Right lobe of liver (tissue), 6 donors: ENCODE data around the gene ARHGAP8. TPM values are rescaled to one million over a fixed set of nuclear protein-coding genes. Genes with fewer than 3 reads are reported as not detected.
A peak's percentile ranks its signal among the peaks of the same experiment; 100 is the strongest.

Experiments used
- ATAC-seq, 4 donors: fragments of 200-7000 bp; cut with Tn5 transposase; one replicate each; pipeline ENCODE4 v1.9.1; 2020; ENCODE audit warnings: mild to moderate bottlenecking in 4 of 4, moderate library complexity in 4 of 4
- DNase-seq, 3 donors: peaks; one replicate each; pipeline ENCODE4 v3.0.0-alpha.2; 2020
- H3K27ac ChIP-seq, 3 donors: fragments of 200-600 bp; one replicate each; pipeline ENCODE4 v1.8.0; 2022
- H3K27me3 ChIP-seq, 2 donors: fragments of 200-600 bp; one replicate each; pipeline ENCODE4 v1.8.0; 2022
- H3K36me3 ChIP-seq, 4 donors: fragments of 200-600 bp; sonication (generic) in 1 of 4; one replicate each; pipeline versions ENCODE4 v1.5.1 to v1.8.0; 2017 to 2022; ENCODE audit warnings: control low read depth in 1 of 4
- H3K4me1 ChIP-seq, 4 donors: fragments of 200-600 bp; sonication (generic) in 1 of 4; one replicate each; pipeline versions ENCODE4 v1.5.1 to v1.8.0; 2017 to 2022; ENCODE audit warnings: control low read depth in 1 of 4
- H3K4me3 ChIP-seq, 3 donors: fragments of 200-600 bp; one replicate each; pipeline ENCODE4 v1.8.0; 2022
- H3K9me3 ChIP-seq, 4 donors: fragments of 200-600 bp; sonication (generic) in 1 of 4; one replicate each; pipeline versions ENCODE4 v1.5.1 to v1.8.0; 2017 to 2022; ENCODE audit warnings: control low read depth in 1 of 4
- POLR2A ChIP-seq: fragments of 450-650 bp; IDR thresholded peaks from one replicate; pipeline ENCODE4 v1.6.1; 2017; ENCODE audit warnings: antibody characterized with exemption, mild to moderate bottlenecking
- WGBS: methylation state at CpG from one replicate; pipeline ENCODE4 v1.1.6; 2018; ENCODE audit warnings: low coverage, low lambda C conversion rate; ENCODE audit not compliant: insufficient coverage; ENCODE audit errors: missing lambda C conversion rate; 5-methylcytosine and 5-hydroxymethylcytosine counted together
- intact Hi-C, 2 donors: fragments of 100-400 bp; cut with DNase I; formaldehyde crosslinking; loops; one replicate each; pipeline versions ENCODE4 v1.11.2 to v1.14.1; 2022
- total RNA-seq, 6 experiments: library from RNA; depleted of rRNA in 2 of 6; stranded (reverse); fragments of >200 nt in 2 of 6; fragmentation: NEBNext Ultra II Directional in 3 of 6; extraction: Animal tissue kit (Norgen Biotek cat#: 25700) in 3 of 6; gene quantifications; one replicate each; pipeline versions ENCODE4 v1.1.0 to v1.2.4, GENCODE V29; 2016 to 2023
- TF ChIP-seq, protein P1 (sequence below), 4 donors: fragments of 200-600 bp in 3 of 4; fragments of 450-650 bp in 1 of 4; IDR thresholded peaks; one replicate each; pipeline versions ENCODE4 v1.5.1 to v1.8.0; 2016 to 2022; ENCODE audit warnings: antibody characterized with exemption in 4 of 4, mild to moderate bottlenecking in 2 of 4
- donor health status: DM: no; HTN: yes; CAD: no.
- donor health status: DM: no; HTN: no; CAD: no.
- donor health status: DM: no; HTN: no; CAD: no.
- donor health status: DM: no; HTN: yes; CAD: no.
- donor health status: DM: no; HTN: yes; CAD: no.

Gene ARHGAP8
- total RNA-seq, 6 experiments from 2014 or later, result 0.49 to 1.0 (median 0.61) TPM; not detected in 1

DNA sequence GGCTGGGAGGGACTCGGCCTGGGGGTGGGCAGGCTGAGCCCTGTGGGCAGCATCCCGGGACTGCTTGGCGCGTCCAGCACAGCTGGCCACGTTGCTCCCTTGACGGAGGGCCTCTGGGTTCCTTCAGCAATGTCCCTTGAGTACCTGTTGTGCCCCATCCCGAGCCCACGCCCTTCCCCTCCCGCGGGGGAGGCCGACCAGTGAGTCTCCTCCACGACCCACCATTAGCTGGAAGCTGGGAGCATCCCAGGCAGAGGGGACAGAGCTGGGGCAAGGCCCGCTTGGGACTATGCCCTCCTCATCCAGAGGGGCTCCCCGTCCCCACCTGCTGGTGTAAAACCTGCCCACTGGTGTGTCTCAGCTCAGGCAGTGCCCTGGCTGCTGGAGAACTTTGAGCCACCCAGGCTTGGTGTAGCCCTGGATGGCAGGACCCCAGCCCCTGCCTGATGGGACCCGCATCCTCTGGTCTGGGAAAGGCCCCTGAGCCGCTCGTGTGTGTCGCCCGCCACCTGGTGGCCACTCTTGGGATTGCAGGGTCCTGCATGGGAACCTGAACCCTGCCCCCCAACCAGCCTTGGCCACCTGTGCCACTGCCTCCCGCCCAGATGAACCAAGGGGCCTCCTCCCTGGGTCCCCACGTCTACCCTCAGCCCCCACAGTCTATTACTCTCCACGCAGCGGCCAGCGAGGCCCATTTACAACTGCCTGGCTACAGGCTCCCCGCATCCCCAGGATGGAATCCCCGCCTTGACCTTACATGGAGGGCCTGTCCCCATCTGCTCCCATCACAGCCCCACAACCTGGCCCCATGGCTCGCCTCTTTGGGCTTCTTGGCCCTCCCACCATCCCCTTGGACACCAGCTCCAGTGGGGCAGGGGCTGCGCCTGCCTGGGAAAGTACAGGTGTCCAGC is 16.6 kb upstream of the ARHGAP8 start:
- ATAC-seq (peak; percentile 66 to 82 (median 74)), DNase-seq (peak; percentile 82 to 85 (median 84))
- WGBS, result 0% methylated on average over 4 of the region's 28 CpGs
- no peaks in the 10 kb centered on the region for H3K36me3 ChIP-seq
- H3K27ac ChIP-seq, result no peak overlapping the region
- TF ChIP-seq, protein P1, sequence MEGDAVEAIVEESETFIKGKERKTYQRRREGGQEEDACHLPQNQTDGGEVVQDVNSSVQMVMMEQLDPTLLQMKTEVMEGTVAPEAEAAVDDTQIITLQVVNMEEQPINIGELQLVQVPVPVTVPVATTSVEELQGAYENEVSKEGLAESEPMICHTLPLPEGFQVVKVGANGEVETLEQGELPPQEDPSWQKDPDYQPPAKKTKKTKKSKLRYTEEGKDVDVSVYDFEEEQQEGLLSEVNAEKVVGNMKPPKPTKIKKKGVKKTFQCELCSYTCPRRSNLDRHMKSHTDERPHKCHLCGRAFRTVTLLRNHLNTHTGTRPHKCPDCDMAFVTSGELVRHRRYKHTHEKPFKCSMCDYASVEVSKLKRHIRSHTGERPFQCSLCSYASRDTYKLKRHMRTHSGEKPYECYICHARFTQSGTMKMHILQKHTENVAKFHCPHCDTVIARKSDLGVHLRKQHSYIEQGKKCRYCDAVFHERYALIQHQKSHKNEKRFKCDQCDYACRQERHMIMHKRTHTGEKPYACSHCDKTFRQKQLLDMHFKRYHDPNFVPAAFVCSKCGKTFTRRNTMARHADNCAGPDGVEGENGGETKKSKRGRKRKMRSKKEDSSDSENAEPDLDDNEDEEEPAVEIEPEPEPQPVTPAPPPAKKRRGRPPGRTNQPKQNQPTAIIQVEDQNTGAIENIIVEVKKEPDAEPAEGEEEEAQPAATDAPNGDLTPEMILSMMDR (IDR thresholded peaks at IDR 0.05), result peak; percentile 97 to 99 (median 98)
- no peak for TF ChIP-seq POLR2A
- H3K4me1 ChIP-seq, result no peaks in the 10 kb centered on the region
- no peaks in the 10 kb centered on the region for H3K9me3 ChIP-seq
- intact Hi-C loops, result loop anchor here (2.0 to 5.0 kb wide), 2 partner anchors 37 to 38 kb away; no protein-coding TSS in a partner anchor
- no peaks in the 10 kb centered on the region for H3K27me3 ChIP-seq
- H3K4me3 ChIP-seq, result no peak overlapping the region

DNA sequence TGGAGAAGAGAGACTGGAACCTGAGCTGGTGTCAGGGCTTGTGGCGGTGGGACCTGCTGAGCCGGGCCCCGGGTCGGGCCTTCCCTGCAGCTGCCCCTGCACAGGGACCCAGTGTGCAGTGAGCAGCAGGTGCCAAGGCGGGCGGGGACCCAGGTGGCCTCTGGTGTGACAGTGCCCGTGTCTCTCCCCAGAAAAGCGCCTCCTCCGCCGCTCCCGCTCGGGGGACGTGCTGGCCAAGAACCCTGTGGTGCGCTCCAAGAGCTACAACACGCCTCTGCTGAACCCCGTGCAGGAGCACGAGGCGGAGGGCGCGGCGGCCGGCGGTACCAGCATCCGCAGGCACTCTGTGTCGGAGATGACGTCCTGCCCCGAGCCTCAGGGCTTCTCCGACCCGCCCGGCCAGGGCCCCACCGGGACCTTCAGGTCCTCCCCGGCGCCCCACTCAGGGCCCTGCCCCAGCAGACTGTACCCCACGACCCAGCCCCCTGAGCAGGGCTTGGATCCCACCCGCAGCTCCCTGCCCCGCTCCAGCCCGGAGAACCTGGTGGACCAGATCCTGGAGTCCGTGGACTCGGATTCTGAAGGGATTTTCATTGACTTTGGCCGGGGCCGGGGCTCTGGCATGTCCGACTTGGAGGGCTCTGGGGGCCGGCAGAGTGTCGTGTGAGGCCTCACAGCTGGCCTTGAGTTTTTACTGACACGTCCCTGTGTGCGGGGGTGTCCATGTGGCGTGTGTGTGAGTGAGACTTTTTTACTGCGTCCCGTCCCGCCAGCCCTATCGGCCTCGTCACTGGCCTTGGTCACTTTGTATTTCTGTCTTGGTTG is 15.6 kb upstream of the ARHGAP8 start:
- TF ChIP-seq POLR2A, result no peak
- TF ChIP-seq, protein P1 (IDR thresholded peaks at IDR 0.05), result no peak
- ATAC-seq (no peak), DNase-seq (no peak)
- H3K27me3 ChIP-seq, result no peaks in the 10 kb centered on the region
- intact Hi-C loops, result loop anchor here (2.0 to 5.0 kb wide), 2 partner anchors 38 to 39 kb away; no protein-coding TSS in a partner anchor
- H3K4me3 ChIP-seq, result no peak overlapping the region
- WGBS, result 80% methylated on average over 1 of the region's 52 CpGs
- H3K27ac ChIP-seq, result no peak overlapping the region
- no peaks in the 10 kb centered on the region for H3K9me3 ChIP-seq
- no peaks in the 10 kb centered on the region for H3K4me1 ChIP-seq
- H3K36me3 ChIP-seq, result no peaks in the 10 kb centered on the region

DNA sequence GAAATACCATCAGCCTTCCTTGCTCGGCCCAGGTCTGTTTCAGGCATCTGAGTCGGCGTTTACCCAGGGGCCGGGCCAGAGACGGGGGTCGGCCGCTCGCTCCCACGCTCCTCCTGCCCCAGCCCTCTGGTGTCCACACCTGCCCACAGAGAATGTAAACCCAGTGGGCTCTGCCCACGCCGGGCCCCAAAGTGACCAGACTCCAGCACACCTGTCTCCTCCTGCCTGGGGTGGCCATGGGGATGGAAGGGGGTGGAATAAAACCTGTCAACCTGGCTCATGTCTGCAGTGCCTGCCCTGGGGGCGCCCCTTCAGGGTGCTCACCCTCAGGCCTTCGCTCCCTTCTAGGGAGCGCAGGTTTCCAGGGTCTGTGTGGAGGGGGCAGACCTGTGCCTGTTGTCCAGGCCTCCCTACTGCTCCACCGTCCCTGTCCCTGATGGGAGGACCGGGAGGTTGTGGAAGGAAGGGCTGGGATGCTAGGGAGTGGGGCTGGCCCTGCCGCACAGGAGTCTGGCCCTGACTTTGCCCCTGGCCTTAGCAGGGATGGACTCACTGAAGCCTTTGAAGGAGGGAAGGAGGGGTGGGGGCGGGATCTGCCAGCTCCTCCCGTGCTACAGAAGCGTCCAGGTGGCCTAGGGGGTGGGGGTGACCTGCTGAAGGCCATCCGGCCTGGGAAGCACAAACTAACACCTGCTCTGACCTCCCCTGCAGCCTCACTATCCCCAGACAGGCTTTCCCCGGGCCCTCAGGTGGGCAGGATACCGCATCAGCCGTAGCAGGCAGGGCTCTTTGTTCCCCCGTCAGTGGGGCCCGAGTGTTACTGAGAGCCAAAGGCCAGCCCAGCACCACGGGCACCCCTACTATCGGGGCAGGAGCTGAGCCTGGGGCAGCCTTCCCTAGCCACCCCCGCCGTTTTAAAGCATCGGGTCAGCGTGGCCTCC is 14.7 kb upstream of the ARHGAP8 start:
- Histone ChIP-seq H3K27ac (no peak overlapping the region), H3K4me1 (no peaks in the 10 kb centered on the region), H3K27me3 (no peaks in the 10 kb centered on the region), H3K4me3 (no peak overlapping the region), H3K36me3 (no peaks in the 10 kb centered on the region), H3K9me3 (no peaks in the 10 kb centered on the region)
- WGBS, result 64% methylated on average over 9 of the region's 32 CpGs
- intact Hi-C loops, result loop anchor here (2.0 to 5.0 kb wide), 2 partner anchors 39 to 40 kb away; no protein-coding TSS in a partner anchor
- TF ChIP-seq, protein P1 (IDR thresholded peaks at IDR 0.05), result no peak
- TF ChIP-seq POLR2A, result no peak
- peak in 2 of 4 donors; percentile 3 to 4 for ATAC-seq
- DNase-seq, result peak in 1 of 3 donors; percentile 39

DNA sequence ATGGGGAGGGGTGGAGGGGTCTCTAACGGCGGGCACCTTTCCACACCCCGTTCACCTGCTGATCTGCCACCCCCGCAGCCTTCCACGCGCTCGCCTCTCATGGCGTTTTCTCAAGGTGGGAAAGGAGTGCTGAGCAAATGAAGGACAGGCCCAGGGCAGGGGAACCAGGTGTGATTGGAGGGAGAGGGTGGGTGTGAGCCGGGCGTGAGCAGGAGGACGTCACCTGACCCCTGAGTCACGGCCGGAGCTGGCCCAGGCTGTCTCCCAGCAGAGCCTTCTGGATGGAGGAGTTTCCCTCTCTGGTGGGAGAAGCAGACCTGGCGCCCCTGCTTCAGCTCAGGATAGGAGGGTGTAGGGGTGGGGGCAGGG is 14.0 kb upstream of the ARHGAP8 start:
- ATAC-seq (peak; percentile 26 to 59 (median 32)), DNase-seq (peak in 1 of 3 donors; percentile 49)
- TF ChIP-seq POLR2A, result no peak
- TF ChIP-seq, protein P1 (IDR thresholded peaks at IDR 0.05), result no peak
- no peaks in the 10 kb centered on the region for H3K27me3 ChIP-seq
- H3K4me3 ChIP-seq, result no peak overlapping the region
- H3K9me3 ChIP-seq, result no peaks in the 10 kb centered on the region
- no peak overlapping the region for H3K27ac ChIP-seq
- intact Hi-C loops, result loop anchor here in 1 of 2 donors (5.0 kb wide), 1 partner anchor 41 kb away; no protein-coding TSS in a partner anchor
- no peaks in the 10 kb centered on the region for H3K4me1 ChIP-seq
- 32% methylated on average over 7 of the region's 14 CpGs for WGBS
- no peaks in the 10 kb centered on the region for H3K36me3 ChIP-seq
